SU-DHL-6 (cell line): ENCODE data around the gene KMT5B.

Source experiments
- CTCF ChIP-seq: fragments of 200-600 bp; sonication (generic); IDR thresholded peaks from one replicate; pipeline ENCODE4 v1.5.1; 2017; ENCODE audit warnings: antibody characterized with exemption, mild to moderate bottlenecking, low read length, moderate library complexity; ENCODE audit not compliant: insufficient read depth, poor library complexity, severe bottlenecking
- EZH2phosphoT487 ChIP-seq: fragments of 200-600 bp; sonication (generic), shearing (Covaris generic); conservative IDR thresholded peaks from 2 replicates; pipeline ENCODE4 v1.6.1; 2018; ENCODE audit warnings: mild to moderate bottlenecking, antibody characterized with exemption, low read length, moderate library complexity, mixed read lengths

- no peak for TF ChIP-seq EZH2phosphoT487
- TF ChIP-seq CTCF, result no peak
Observed at GRCh38 chr11:68130121-68130520, 83.0 kb downstream of the KMT5B start.
